Thyroid gland (tissue), 4 donors: ENCODE data around the gene KRT40.

Experiments
- POLR2A ChIP-seq, 2 donors: fragments of 450-650 bp; IDR thresholded peaks; one replicate each; pipeline ENCODE4 v1.6.1; 2017; ENCODE audit warnings: antibody characterized with exemption in 2 of 2, mild to moderate bottlenecking in 2 of 2, moderate library complexity in 1 of 2
- TF ChIP-seq, protein P1 (sequence below), 6 experiments: fragments of 200-600 bp in 3 of 6; fragments of 450-650 bp in 3 of 6; sonication (generic) in 3 of 6; IDR thresholded peaks; one replicate each; pipeline ENCODE4 v1.5.1; 2016 to 2019; ENCODE audit warnings: antibody characterized with exemption in 6 of 6, mild to moderate bottlenecking in 2 of 6, inconsistent platforms in 1 of 6, moderate library complexity in 1 of 6

DNA sequence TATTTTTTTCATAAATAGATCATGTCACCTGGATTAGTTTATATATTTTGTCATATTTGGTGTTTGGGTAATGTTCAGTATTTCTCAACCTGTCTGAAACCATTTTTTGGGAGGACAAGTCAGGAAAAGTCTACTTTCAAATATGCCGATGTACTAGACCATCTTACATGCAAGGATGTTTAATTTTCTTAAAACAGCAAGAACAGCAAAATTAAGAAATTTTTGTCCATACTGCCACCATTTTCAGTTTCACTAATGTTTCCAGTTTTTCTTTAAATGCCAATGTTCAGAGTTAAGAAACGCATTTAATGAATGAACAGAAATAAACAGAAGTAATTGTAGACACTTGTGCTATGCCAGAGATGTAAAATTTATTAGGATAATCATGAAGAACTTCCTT, 9.0 kb upstream of the KRT40 start:
- TF ChIP-seq, protein P1, sequence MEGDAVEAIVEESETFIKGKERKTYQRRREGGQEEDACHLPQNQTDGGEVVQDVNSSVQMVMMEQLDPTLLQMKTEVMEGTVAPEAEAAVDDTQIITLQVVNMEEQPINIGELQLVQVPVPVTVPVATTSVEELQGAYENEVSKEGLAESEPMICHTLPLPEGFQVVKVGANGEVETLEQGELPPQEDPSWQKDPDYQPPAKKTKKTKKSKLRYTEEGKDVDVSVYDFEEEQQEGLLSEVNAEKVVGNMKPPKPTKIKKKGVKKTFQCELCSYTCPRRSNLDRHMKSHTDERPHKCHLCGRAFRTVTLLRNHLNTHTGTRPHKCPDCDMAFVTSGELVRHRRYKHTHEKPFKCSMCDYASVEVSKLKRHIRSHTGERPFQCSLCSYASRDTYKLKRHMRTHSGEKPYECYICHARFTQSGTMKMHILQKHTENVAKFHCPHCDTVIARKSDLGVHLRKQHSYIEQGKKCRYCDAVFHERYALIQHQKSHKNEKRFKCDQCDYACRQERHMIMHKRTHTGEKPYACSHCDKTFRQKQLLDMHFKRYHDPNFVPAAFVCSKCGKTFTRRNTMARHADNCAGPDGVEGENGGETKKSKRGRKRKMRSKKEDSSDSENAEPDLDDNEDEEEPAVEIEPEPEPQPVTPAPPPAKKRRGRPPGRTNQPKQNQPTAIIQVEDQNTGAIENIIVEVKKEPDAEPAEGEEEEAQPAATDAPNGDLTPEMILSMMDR (IDR thresholded peaks at IDR 0.05): no peak
- no peak for TF ChIP-seq POLR2A (IDR thresholded peaks at IDR 0.05)
